Stimulated activated CD8-positive, alpha-beta memory T cell treated with anti-CD3 and anti-CD28 coated beads, Interleukin-12 subunit alpha, Interleukin-12 subunit beta, amount 100 ng/mL, for 24 hours (primary cell): ENCODE data around the gene GORASP1.

Experiments used
- DNase-seq: peaks from one replicate; pipeline ENCODE4 v3.0.0-alpha.2; 2020; ENCODE audit errors: extremely low read depth

Gene GORASP1

GRCh38 chr3:39125841-39126500, 18.5 kb upstream of the GORASP1 start:
- DNase-seq = no peak

DNA sequence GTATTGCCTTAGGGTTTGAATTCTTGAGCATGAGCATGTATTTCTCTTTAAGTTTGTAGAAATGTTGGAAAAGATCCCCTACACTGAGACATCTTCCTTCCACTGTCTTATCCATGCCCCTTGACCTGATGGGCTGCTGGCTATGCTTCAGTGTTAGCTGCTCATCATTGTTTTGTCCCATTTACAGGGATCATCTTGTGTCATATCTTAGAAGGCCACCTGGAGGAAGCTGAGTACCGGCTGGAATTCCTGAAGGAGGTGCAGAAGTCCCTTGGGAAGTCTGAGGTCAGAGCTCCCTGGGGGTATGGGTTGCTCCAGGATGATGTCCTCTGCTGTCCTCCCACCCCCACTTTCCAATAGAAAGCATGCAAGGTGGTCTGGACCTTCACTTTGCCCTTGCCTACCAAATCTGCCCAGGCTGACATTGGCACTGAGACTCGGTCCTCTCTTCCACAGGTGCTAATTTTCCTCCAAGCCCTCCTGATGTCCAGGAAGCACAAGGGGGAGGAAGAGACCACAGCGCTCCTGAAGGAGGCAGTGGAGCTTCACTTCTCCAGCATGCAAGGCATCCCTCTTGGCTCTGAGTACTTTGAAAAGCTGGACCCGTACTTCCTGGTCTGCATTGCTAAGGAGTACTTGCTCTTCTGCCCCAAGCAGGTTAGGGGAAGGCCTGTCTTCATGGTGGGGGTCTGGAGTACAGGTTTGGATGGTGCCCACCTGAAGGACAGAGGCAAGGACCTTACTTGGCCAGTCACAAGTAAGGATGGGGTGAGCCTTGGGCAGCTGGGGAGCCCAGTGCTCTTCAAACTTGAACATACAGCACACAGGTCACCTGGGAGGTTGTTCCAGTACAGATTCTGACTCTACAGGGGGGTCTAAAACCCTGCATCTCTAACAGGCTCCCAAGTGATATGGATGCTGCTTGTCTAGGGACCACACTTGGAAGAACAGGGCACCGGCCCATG, 17.7 kb upstream of the GORASP1 start:
- no peak for DNase-seq

DNA sequence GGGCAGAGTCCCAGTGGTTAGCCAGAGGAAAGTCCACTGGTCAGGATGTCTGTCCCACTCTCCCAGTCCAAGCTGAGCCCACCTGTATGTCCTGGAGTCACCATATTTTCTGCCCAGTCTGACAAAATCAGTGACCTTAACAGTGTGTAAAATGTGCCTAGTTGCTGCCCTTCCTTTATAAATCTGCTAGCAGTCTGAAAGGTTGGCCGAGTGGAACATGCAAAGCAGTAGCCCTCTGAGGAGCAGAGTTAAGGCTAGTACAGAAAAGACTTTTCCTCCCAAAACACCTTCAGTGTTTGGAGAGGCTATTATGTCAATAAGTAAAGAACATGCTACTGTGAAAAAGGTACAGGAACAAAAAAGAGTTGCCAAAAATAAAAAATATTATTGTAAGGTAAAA, 15.4 kb upstream of the GORASP1 start:
- no peak for DNase-seq

DNA sequence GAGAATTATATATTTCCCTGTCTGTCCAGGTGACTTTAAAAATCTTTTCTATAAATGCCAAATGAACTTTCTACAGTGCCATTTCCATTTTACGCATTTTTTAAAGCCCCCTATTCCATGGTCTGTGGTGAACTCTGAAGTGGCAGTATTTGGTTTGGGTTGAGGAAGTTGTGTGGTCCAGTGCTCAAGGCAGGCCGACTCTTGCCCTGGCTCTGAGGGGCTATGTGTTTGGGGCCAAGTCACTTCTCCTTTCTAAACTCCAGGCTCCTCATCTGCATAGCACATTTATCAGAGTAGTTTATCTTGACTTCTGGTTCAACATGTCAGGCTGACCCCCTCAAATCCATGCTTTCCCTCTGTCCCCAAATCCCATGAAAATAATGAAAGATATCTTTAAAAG, 14.2 kb upstream of the GORASP1 start:
- DNase-seq = no peak

DNA sequence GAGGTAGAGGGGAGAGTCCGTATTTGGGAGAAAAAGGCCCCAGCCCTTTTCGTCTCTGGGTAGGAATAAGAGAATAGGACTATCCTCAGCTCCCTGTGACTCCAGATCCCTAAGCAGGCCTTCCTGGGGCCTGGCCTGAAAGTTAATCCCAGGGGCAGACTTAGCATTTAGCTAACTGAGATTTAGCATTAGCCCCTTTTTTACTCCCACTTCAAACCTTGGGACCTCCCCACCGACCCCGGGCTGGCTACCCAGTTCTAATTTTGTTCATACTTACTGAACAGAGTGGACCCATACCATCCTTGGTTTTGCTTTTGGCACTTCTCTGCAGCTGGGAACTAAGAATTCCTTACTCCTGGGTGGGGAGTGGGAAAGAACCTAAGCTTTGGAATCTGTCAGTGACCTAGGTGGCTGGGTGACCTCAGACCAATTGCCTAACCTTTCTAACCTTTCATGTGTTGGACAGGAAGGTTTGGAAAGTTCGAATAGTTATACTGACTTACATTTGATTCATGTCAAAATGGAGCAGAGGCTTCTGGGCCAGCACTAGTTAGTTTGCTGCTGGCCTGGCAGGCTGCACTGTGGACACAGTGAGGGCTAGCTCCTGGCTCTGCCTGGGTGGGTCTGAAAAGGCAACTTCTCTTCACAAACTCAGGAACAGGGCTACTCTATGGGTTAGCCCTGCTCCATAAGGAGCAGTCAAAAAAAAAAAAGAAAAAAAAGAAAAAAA, 11.7 kb upstream of the GORASP1 start:
- DNase-seq = no peak

GRCh38 chr3:39118079-39118478, 10.7 kb upstream of the GORASP1 start:
- DNase-seq = no peak

- no peak for DNase-seq
Measured at GRCh38 chr3:39115870-39116269, 8.4 kb upstream of the GORASP1 start.

GRCh38 chr3:39114456-39114855, 7.0 kb upstream of the GORASP1 start:
- no peak for DNase-seq

- DNase-seq = no peak
Measured at GRCh38 chr3:39113291-39113690, 5.9 kb upstream of the GORASP1 start.

DNA sequence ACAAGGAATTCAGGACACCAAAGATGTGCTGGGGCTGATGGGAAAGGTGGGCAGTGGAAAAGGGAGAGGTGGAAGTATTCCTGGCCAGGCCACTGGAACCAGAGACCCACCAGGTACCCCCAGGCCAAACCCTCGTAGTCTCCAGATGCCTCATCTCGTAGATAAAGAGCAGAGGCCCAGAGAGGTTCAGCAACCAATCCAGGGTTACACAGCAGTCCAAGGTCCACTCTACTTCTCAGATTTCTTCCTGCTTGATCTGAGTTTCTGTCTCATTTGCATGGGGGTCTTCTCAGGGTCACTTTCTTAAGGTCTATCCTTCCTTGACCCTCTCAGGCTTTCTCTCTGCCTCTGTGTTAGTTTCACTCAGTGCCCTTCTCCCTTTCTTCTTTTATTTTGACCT, 5.1 kb upstream of the GORASP1 start:
- no peak for DNase-seq

GRCh38 chr3:39112113-39112512, 4.7 kb upstream of the GORASP1 start:
- DNase-seq = no peak

GRCh38 chr3:39110041-39110639, 2.7 kb upstream of the GORASP1 start:
- no peak for DNase-seq

DNA sequence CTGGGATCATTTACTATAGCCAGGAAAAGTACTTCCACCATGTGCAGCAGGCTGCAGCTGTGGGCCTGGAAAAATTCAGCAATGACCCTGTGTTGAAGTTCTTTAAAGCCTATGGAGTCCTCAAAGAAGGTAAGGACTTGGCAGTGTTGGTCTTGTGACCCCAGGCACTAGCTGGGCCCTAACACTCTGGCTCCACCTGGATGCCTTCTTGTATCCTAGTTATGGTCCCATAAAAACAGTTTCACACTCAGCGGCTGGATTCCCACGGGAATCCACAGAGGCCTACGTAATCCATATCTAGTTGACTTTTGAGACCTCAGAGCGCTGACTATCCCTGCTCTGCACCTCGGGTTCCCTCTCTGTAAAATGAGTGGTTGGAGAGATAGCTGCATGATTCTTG, 1.7 kb upstream of the GORASP1 start:
- no peak for DNase-seq

DNA sequence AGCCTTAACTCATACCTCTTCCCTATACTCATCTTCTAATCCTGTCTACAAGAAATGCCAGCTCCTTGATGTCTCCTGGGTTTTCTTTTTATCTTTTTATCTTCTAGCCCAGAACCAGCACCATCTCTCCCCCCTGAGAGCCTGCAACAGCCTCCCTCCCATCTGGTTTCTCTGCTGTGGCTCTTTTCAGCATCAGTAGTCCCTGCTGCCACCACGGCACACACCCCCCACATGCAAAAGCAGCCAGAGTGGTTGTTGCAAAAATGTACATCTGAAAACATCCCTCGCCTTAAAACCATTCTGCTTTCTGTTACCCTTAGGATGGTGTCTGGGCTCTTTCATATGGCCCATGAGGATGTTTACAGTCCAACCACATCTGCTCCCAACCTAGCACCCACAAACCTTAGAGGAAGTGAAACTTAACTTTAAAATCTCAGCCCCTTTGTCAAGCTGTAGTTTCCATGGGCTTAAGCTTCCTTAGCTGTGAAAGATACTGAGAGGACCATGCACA, 828 bp upstream of the GORASP1 start:
- DNase-seq = no peak

DNA sequence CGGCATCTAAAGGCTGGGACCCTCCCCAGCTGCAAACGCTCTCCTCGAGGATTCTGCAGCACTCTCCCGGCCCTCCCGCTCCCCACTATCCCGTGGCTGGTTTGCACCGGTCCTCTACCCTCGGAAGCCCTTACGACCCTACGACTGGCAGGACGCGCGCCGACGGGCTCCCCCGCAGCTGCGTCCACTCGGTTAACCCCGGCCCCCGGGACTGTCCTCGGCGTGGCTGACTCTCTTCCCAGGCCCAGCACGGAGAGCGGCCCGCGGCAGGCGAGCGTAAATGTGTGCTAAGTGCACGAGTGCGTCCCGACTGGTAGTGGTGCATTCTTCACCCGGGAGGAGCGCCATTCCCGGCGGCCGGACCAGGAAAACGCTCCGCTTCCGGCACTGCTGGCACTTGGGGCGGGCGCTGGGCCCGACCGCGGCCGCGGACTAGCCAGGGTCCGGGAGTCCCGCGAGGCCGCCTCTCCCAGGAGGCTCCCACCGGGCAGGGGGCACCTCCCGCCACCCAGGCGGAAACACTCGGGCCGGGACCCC, 508 bp downstream of the GORASP1 start:
- no peak for DNase-seq

- DNase-seq = no peak
Measured at GRCh38 chr3:39106281-39106811, 1.1 kb downstream of the GORASP1 start.

- DNase-seq = no peak
Measured at GRCh38 chr3:39105687-39106063, 1.8 kb downstream of the GORASP1 start.

DNA sequence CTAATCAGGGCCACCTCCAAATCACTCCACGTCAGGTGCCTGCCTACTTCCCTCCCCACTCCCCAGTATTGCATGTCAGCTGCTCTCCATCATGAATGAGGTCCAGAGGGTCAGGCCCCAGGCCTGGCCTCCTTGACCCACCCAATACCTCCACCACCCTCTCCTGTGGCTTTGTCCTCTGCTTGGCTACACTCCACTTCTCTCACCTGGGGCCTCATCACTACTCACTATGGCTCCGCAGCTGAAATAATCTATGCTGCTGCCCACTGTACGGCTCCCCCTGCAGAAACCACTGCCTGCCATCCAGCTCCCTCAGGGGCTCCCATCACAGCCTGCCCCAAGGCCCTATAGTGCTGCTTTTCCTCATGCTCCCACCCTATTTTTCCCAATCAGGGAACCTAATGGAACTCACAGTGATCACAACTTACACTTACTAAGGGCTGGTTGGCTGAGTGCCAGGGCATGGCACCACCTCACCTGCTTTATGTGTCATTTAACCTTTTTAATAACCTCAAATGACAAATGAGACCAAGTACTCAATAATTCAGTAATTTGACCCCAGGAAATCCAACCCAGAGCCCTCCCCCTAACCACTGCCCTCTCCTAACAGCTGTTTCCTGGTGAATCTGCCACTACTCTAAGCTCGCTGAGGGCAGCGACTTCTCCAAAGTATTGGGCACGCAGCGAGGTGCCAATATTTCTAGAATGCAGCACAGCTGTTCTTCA, 2.3 kb downstream of the GORASP1 start:
- DNase-seq = no peak

DNA sequence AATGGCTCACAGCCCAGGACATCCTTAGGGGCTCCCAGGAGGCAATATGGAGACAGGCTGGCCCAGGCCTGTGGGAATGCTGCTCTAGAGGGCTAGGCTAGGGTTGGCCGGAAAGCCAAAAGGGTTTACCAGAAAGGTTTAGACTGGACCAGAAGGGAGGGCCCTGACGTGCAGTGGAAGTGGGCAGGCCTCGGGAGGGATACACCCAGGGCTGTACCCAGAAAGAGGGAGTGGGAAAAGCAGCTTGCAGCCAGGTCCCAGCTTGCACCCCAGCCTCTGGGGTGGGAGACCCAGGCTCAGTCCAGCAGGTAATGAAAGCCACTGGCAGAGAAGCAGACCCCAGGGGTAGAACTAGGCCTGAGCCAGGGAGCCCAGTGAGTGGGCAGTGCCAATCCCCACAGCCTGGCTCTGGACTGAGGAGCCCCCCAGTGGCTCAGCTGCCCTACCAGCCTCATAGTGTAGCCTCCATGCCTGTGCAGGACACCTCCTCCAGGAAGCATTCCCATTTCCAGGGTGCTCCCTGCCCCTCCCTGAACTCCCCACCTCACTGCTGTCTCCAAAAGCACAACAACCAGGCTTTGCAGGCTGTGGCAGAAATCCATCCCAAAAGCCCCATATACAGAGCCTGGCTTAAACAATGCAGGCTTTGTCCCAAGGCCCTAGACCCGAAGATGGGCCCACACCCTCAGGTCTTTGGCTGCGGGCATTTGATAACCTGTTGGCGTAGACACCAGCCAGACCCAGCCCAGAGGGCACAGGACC, 3.5 kb downstream of the GORASP1 start:
- no peak for DNase-seq

DNA sequence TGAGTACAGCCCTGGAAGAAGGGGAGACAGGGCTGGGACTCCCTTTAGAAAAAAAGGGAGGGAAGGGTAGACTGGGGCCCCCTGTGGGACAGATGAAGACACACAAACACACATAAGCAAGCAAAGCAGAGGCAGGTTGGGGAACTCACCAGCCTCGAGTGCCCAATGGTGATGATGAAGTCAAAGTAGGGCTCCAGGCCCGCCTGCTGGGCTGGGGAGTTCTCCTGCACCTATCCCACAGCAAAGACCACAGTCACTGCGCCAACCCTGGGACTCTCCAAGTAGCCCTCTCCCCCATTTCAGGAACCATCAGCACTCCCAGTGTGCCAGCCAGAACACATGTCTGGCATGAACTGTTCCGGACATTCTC, 4.1 kb downstream of the GORASP1 start:
- no peak for DNase-seq
